GM12875 (cell line): ENCODE results near the gene EMC7.
"Not testable (repeated sequence)": the region's sequence is repeated elsewhere in the genome, so short reads cannot be mapped to it uniquely, and the experiment has no call there.

Experiments
- H3K4me3 ChIP-seq: one replicate; pipeline ENCODE4 v1.5.1; 2011; ENCODE audit warnings: low read depth, low read length, control low read depth
- CTCF ChIP-seq: IDR thresholded peaks from 2 replicates; pipeline ENCODE4 v1.5.1; 2011; ENCODE audit warnings: low read depth, mild to moderate bottlenecking, control low read depth, inconsistent platforms, low read length, moderate library complexity, borderline replicate concordance; ENCODE audit not compliant: insufficient read depth

The EMC7 gene

GRCh38 chr15:34125945-34126344, 24.3 kb upstream of the EMC7 start:
- no peak for TF ChIP-seq CTCF

GRCh38 chr15:34124651-34125050, 23.0 kb upstream of the EMC7 start:
- TF ChIP-seq CTCF: no peak
- H3K4me3 ChIP-seq: no peak overlapping the region

More at GRCh38 chr15:34125945-34126344, 24.3 kb upstream of the EMC7 start:
- H3K4me3 ChIP-seq: no peak overlapping the region

- TF ChIP-seq CTCF: no peak
- H3K4me3 ChIP-seq: no peak overlapping the region
Measured at GRCh38 chr15:34122771-34123183, 21.1 kb upstream of the EMC7 start.

GRCh38 chr15:34121786-34122185, 20.1 kb upstream of the EMC7 start:
- H3K4me3 ChIP-seq: not testable (repeated sequence)

- not testable (repeated sequence) for H3K4me3 ChIP-seq
Measured at GRCh38 chr15:34120420-34120819, 18.8 kb upstream of the EMC7 start.

- no peak for TF ChIP-seq CTCF
- no peak overlapping the region for H3K4me3 ChIP-seq
Measured at GRCh38 chr15:34119291-34119690, 17.6 kb upstream of the EMC7 start.

GRCh38 chr15:34116620-34117019, 15.0 kb upstream of the EMC7 start:
- no peak overlapping the region for H3K4me3 ChIP-seq
- TF ChIP-seq CTCF: no peak

- H3K4me3 ChIP-seq: no peak overlapping the region
- TF ChIP-seq CTCF: no peak
Measured at GRCh38 chr15:34114739-34115138, 13.1 kb upstream of the EMC7 start.

GRCh38 chr15:34114215-34114614, 12.6 kb upstream of the EMC7 start:
- no peak overlapping the region for H3K4me3 ChIP-seq
- no peak for TF ChIP-seq CTCF
